Endothelial cell of umbilical vein (primary cell): ENCODE measurements around the gene EMCN. TPM values are rescaled to one million over a fixed set of nuclear protein-coding genes. Genes with fewer than 3 reads are reported as not detected.

Experiments used
- BruUV-seq: library from RNA; stranded (reverse); fragments of 400-500 nt; replicated peaks from 2 replicates; lab custom pipeline; 2021; lab: Mats Ljungman, UMichigan
- CTCF ChIA-PET: fragments of 300-600, 350-600 bp; sonication (Branson Sonifier 250); formaldehyde crosslinking; loops from one replicate; lab custom pipeline; 2021; ENCODE audit warnings: antibody characterized with exemption, inconsistent platforms; lab: Charles Lee
- POLR2A ChIA-PET: fragments of 300-600, 350-600 bp; sonication (Branson Sonifier 250); formaldehyde crosslinking; loops from one replicate; lab custom pipeline; 2021; ENCODE audit warnings: antibody characterized with exemption, inconsistent platforms; lab: Charles Lee
- DNase-seq: peaks from one replicate; pipeline ENCODE4 v3.0.0-alpha.2; 2011; ENCODE audit warnings: low read depth, low spot score
- FAIRE-seq: peaks from 2 replicates; lab custom pipeline; 2011; peaks lifted over from hg19 to GRCh38; lab: Jason Lieb, UNC
- H2AFZ ChIP-seq: 2 replicates; pipeline ENCODE4 v1.6.0; 2012; ENCODE audit warnings: low read depth, low read length, control low read depth, inconsistent platforms
- H3K27ac ChIP-seq: 2 replicates; pipeline ENCODE4 v1.5.1; 2011; ENCODE audit warnings: low read depth, mild to moderate bottlenecking, control low read depth, low read length, moderate library complexity; ENCODE audit not compliant: insufficient read depth
- H3K27me3 ChIP-seq, 2 experiments: 2 replicates each; pipeline versions ENCODE4 v1.6.0 to v1.6.1; 2011; ENCODE audit warnings: low read length in 2 of 2, mixed read lengths in 1 of 2; ENCODE audit not compliant: control insufficient read depth in 2 of 2, insufficient read depth in 2 of 2
- H3K36me3 ChIP-seq, 2 experiments: 2 replicates in 1 of 2; 3 replicates in 1 of 2; pipeline ENCODE4 v1.5.1; 2011; ENCODE audit warnings: low read length in 2 of 2, mild to moderate bottlenecking in 1 of 2, moderate library complexity in 1 of 2; ENCODE audit not compliant: control insufficient read depth in 2 of 2, insufficient read depth in 2 of 2; ENCODE audit errors: extremely low read depth in 1 of 2
- H3K4me1 ChIP-seq: 3 replicates; pipeline ENCODE4 v1.5.1; 2011; ENCODE audit warnings: mild to moderate bottlenecking, low read length; ENCODE audit not compliant: control insufficient read depth, insufficient read depth; ENCODE audit errors: extremely low read depth
- H3K4me2 ChIP-seq: 2 replicates; pipeline ENCODE4 v1.6.1; 2011; ENCODE audit warnings: low read length, control low read depth, mixed read lengths; ENCODE audit not compliant: insufficient read depth
- H3K4me3 ChIP-seq, 3 experiments: fragments of 200-600 bp in 1 of 3; sonication (generic), shearing (Covaris generic) in 1 of 3; replicated peaks in 1 of 3; 2 replicates each; pipeline ENCODE4 v1.5.1; 2011 to 2016; ENCODE audit warnings: control low read depth in 3 of 3, low read length in 3 of 3, mild to moderate bottlenecking in 2 of 3, inconsistent platforms in 1 of 3, low read depth in 1 of 3, moderate library complexity in 1 of 3; ENCODE audit not compliant: insufficient read depth in 1 of 3
- H3K79me2 ChIP-seq: 2 replicates; pipeline ENCODE4 v1.6.0; 2012; ENCODE audit warnings: low read length, inconsistent platforms; ENCODE audit not compliant: control insufficient read depth, insufficient read depth
- H3K9ac ChIP-seq: replicated peaks from 2 replicates; pipeline ENCODE3; 2011; ENCODE audit warnings: low read length, control low read depth; ENCODE audit not compliant: insufficient read depth; ENCODE audit errors: extremely low read depth
- H3K9me1 ChIP-seq: replicated peaks from 3 replicates; pipeline ENCODE4 v1.6.0; 2011; ENCODE audit warnings: mild to moderate bottlenecking, low read length; ENCODE audit not compliant: control insufficient read depth, insufficient read depth; ENCODE audit errors: extremely low read depth
- H3K9me3 ChIP-seq: replicated peaks from 2 replicates; pipeline ENCODE4 v1.5.1; 2012; ENCODE audit warnings: low read length, inconsistent platforms; ENCODE audit not compliant: control insufficient read depth, insufficient read depth
- H4K20me1 ChIP-seq: replicated peaks from 2 replicates; pipeline ENCODE3; 2011; ENCODE audit warnings: mild to moderate bottlenecking, low read length; ENCODE audit not compliant: control insufficient read depth, insufficient read depth; ENCODE audit errors: extremely low read depth
- CTCF ChIP-seq, 2 donors: IDR thresholded peaks; 1 replicate in 1 of 2; 2 replicates in 1 of 2; pipeline ENCODE4 v1.5.1; 2011; ENCODE audit warnings: low read length in 2 of 2, mild to moderate bottlenecking in 2 of 2, moderate library complexity in 2 of 2, control low read depth in 1 of 2, inconsistent platforms in 1 of 2, low read depth in 1 of 2; ENCODE audit not compliant: insufficient read depth in 1 of 2; ENCODE audit errors: extremely low read depth in 1 of 2
- EZH2 ChIP-seq: IDR thresholded peaks from 2 replicates; pipeline ENCODE4 v1.6.1; 2012; ENCODE audit warnings: borderline replicate concordance, low read depth, mild to moderate bottlenecking, moderate library complexity, low read length, inconsistent platforms; ENCODE audit not compliant: severe bottlenecking
- FOS ChIP-seq: IDR thresholded peaks from 2 replicates; pipeline ENCODE4 v1.6.1; 2011; ENCODE audit warnings: mild to moderate bottlenecking, low read length, moderate library complexity, borderline replicate concordance; ENCODE audit not compliant: insufficient read depth
- GATA2 ChIP-seq: IDR thresholded peaks from 2 replicates; pipeline ENCODE4 v1.7.0; 2011; ENCODE audit warnings: low read depth, mild to moderate bottlenecking, moderate library complexity, mixed read lengths, low read length; ENCODE audit not compliant: insufficient read length, insufficient read depth
- JUN ChIP-seq: IDR thresholded peaks from 2 replicates; pipeline ENCODE4 v1.6.1; 2011; ENCODE audit warnings: borderline replicate concordance, low read depth; ENCODE audit not compliant: insufficient read length, insufficient read depth
- MAX ChIP-seq: IDR thresholded peaks from 2 replicates; pipeline ENCODE4 v1.6.1; 2011; ENCODE audit not compliant: insufficient read depth, insufficient read length
- MYC ChIP-seq: IDR thresholded peaks from one replicate; pipeline ENCODE4 v1.6.1; 2011; ENCODE audit warnings: mild to moderate bottlenecking, low read depth, low read length
- POLR2A ChIP-seq: IDR thresholded peaks from 2 replicates; pipeline ENCODE4 v1.6.1; 2012; ENCODE audit warnings: low read depth, mild to moderate bottlenecking, control low read depth, low read length
- POLR2AphosphoS5 ChIP-seq: IDR thresholded peaks from 2 replicates; pipeline ENCODE4 v1.6.1; 2012; ENCODE audit warnings: low read depth, mild to moderate bottlenecking, control low read depth, low read length, moderate library complexity; ENCODE audit not compliant: insufficient read depth
- dilution Hi-C: fragments of 300-500 bp; cut with MboI; formaldehyde crosslinking; loops from one replicate; pipeline ENCODE4 v1.15.0; 2019; ENCODE audit warnings: low sequenced_read_pairs; ENCODE audit not compliant: extremely low pct_ligation_motif_present
- intact Hi-C: fragments of 100-400 bp; cut with micrococcal nuclease; formaldehyde crosslinking; loops from one replicate; pipeline ENCODE4 v1.10.0; 2022
- polyA plus RNA-seq, 4 experiments: library from polyadenylated mRNA; depleted of rRNA in 3 of 4; stranded (reverse) in 3 of 4; unstranded in 1 of 4; fragments of >200 nt; gene quantifications; 2 replicates each; pipeline versions ENCODE4 v1.2.1 to v1.2.3, GENCODE V29; 2011 to 2012; ENCODE audit warnings: missing spikeins in 1 of 4
- total RNA-seq: library from RNA; stranded (reverse); gene quantifications from 2 replicates; pipeline ENCODE4 v1.2.3, GENCODE V29; 2021

EMCN gene
- total and polyA plus RNA-seq, 2 donors (not counting 3 experiments of a cell fraction or from before 2014, with no cell fraction given) = 51.6 to 97.3 TPM

GRCh38 chr4:100414016-100414790 lies 103.6 kb downstream of the EMCN start:
- intact Hi-C loops = no loop called here
- H3K4me1 ChIP-seq = no peaks in the 10 kb centered on the region
- CTCF ChIA-PET = no interaction called here

More at GRCh38 chr4:100414016-100414790, 103.6 kb downstream of the EMCN start:
- H2AFZ ChIP-seq = no peak overlapping the region
- H3K79me2 ChIP-seq = no peaks in the 10 kb centered on the region
- no peaks in the 10 kb centered on the region for H3K9me1 ChIP-seq
- peaks cover 2 to 3% of the 10 kb centered on the region in 2 experiments for H3K36me3 ChIP-seq
- no peaks in the 10 kb centered on the region for H3K27me3 ChIP-seq
- no peak overlapping the region for H3K4me2 ChIP-seq
- dilution Hi-C loops = no loop called here
- POLR2A ChIA-PET = no interaction called here
- H4K20me1 ChIP-seq = no peaks in the 10 kb centered on the region
- no peaks in the 10 kb centered on the region for H3K9me3 ChIP-seq
- H3K4me3 ChIP-seq = no peak overlapping the region
- no TSS peak for BruUV-seq
- H3K9ac ChIP-seq = no peak overlapping the region
- FAIRE-seq (no peak), DNase-seq (no peak)
- H3K27ac ChIP-seq = no peak overlapping the region
- no peak for TF ChIP-seq POLR2A
- TF ChIP-seq MAX = no peak
- TF ChIP-seq FOS = no peak
- TF ChIP-seq MYC = no peak
- TF ChIP-seq GATA2 = no peak
- no peak for TF ChIP-seq EZH2
- TF ChIP-seq JUN = no peak
- TF ChIP-seq CTCF (IDR thresholded peaks at IDR 0.05; ENCODE audit: extremely low read depth in 1 of 2, insufficient read depth in 1 of 2, low read depth in 1 of 2, low read length in 2 of 2) = no peak
- no peak for TF ChIP-seq POLR2AphosphoS5
